ENCODE data around the gene REPIN1. TPM values are rescaled to one million over a fixed set of nuclear protein-coding genes. Genes with fewer than 3 reads are reported as not detected.

REPIN1 gene
- total and polyA plus RNA-seq, 9 of the 15 experiments (the other 6 are each of a cell fraction or from before 2014, with no cell fraction given) = 8.1 to 283 (median 94.3) TPM

GRCh38 chr7:150322114-150322832 lies 46.3 kb upstream of the REPIN1 start (continued):
- no peak for TF ChIP-seq ZNF318 (IDR thresholded peaks at IDR 0.05; ENCODE audit: borderline replicate concordance in 1 of 2, low read depth in 1 of 2)
- no peak for TF ChIP-seq RCOR1 (IDR thresholded peaks at IDR 0.05; ENCODE audit: borderline replicate concordance in 1 of 2, low read depth in 2 of 2, low read length in 2 of 2)
- no peak for TF ChIP-seq SRSF9 (IDR thresholded peaks at IDR 0.05; ENCODE audit: borderline replicate concordance, low read depth, low read length)
- peak; percentile 84 for TF ChIP-seq ILK (tag; IDR thresholded peaks at IDR 0.05; ENCODE audit: borderline replicate concordance, low read depth)
- TF ChIP-seq E2F3 (CRISPR knock-in tag; IDR thresholded peaks at IDR 0.05) = peak; percentile 70; the same call in 1 of the 2 replicates
- peak; percentile 89 for TF ChIP-seq MEF2D (tag; conservative IDR thresholded peaks at IDR 0.05; ENCODE audit: low read depth)
- TF ChIP-seq C11orf30 (IDR thresholded peaks at IDR 0.05; ENCODE audit: low read depth) = no peak
- TF ChIP-seq SETDB1 (IDR thresholded peaks at IDR 0.05; ENCODE audit: low read length) = no peak
- peak; percentile 65; the same call in 1 of the 2 replicates for TF ChIP-seq ZNF280B (CRISPR knock-in tag; IDR thresholded peaks at IDR 0.05)
- peak; percentile 94; the same call in 1 of the 2 replicates for TF ChIP-seq ZBTB17 (CRISPR knock-in tag; IDR thresholded peaks at IDR 0.05)
- TF ChIP-seq ID3 (CRISPR knock-in tag; IDR thresholded peaks at IDR 0.05) = no peak
- peak; percentile 99 for TF ChIP-seq ID3 (tag; IDR thresholded peaks at IDR 0.05)
- TF ChIP-seq ZNF184 (CRISPR knock-in tag; IDR thresholded peaks at IDR 0.05) = no peak
- no peak for TF ChIP-seq PHB2 (IDR thresholded peaks at IDR 0.05; ENCODE audit: low read depth)
- peak; percentile 92 for TF ChIP-seq KLF6 (CRISPR knock-in tag; IDR thresholded peaks at IDR 0.05; ENCODE audit: borderline replicate concordance)

Data from K562 (cell line).